Measurements from ENCODE around the gene MMP23B.
A peak's percentile ranks its signal among the peaks of the same experiment; 100 is the strongest.

MMP23B gene

GRCh38 chr1:1613509-1614082 is 18.4 kb upstream of the MMP23B start:
- no peaks in the 10 kb centered on the region for H3K27me3 ChIP-seq (replicated peaks; ENCODE audit: control insufficient read depth, insufficient read depth, low read length, poor library complexity, severe bottlenecking)
- H3K9me3 ChIP-seq (ENCODE audit: control insufficient read depth, low read length), result no peaks in the 10 kb centered on the region
- peak overlapping the region; percentile 100 for H3K4me3 ChIP-seq (ENCODE audit: insufficient read depth, low read depth, low read length, poor library complexity, severe bottlenecking)
- no peak for DNase-seq
- peaks cover 14% of the 10 kb centered on the region for H3K4me1 ChIP-seq (ENCODE audit: control insufficient read depth, insufficient read depth, low read length, poor library complexity, severe bottlenecking)
- H3K36me3 ChIP-seq (ENCODE audit: control insufficient read depth, insufficient read depth, low read length), result no peaks in the 10 kb centered on the region
- peak overlapping the region; percentile 100 for H3K27ac ChIP-seq (ENCODE audit: insufficient read depth, low read length, poor library complexity, severe bottlenecking)

GRCh38 chr1:1614204-1614953 is 17.6 kb upstream of the MMP23B start:
- Histone ChIP-seq H3K27me3 (replicated peaks; ENCODE audit: control insufficient read depth, insufficient read depth, low read length, poor library complexity, severe bottlenecking) (no peaks in the 10 kb centered on the region), H3K4me1 (ENCODE audit: control insufficient read depth, insufficient read depth, low read length, poor library complexity, severe bottlenecking) (peaks cover 14% of the 10 kb centered on the region), H3K9me3 (ENCODE audit: control insufficient read depth, low read length) (no peaks in the 10 kb centered on the region), H3K36me3 (ENCODE audit: control insufficient read depth, insufficient read depth, low read length) (no peaks in the 10 kb centered on the region), H3K4me3 (ENCODE audit: insufficient read depth, low read depth, low read length, poor library complexity, severe bottlenecking) (peak overlapping the region; percentile 100), H3K27ac (ENCODE audit: insufficient read depth, low read length, poor library complexity, severe bottlenecking) (peak overlapping the region; percentile 100)
- peak; percentile 30 to 51 (median 48) for DNase-seq

- Histone ChIP-seq H3K27me3 (replicated peaks; ENCODE audit: control insufficient read depth, insufficient read depth, low read length, poor library complexity, severe bottlenecking) (no peaks in the 10 kb centered on the region), H3K4me1 (ENCODE audit: control insufficient read depth, insufficient read depth, low read length, poor library complexity, severe bottlenecking) (peaks cover 14% of the 10 kb centered on the region), H3K9me3 (ENCODE audit: control insufficient read depth, low read length) (no peaks in the 10 kb centered on the region), H3K27ac (ENCODE audit: insufficient read depth, low read length, poor library complexity, severe bottlenecking) (peak overlapping the region; percentile 100), H3K36me3 (ENCODE audit: control insufficient read depth, insufficient read depth, low read length) (no peaks in the 10 kb centered on the region), H3K4me3 (ENCODE audit: insufficient read depth, low read depth, low read length, poor library complexity, severe bottlenecking) (peak overlapping the region; percentile 100)
- DNase-seq, result no peak
Measured at GRCh38 chr1:1614954-1615255, 17.1 kb upstream of the MMP23B start.

- Histone ChIP-seq H3K36me3 (ENCODE audit: control insufficient read depth, insufficient read depth, low read length) (no peaks in the 10 kb centered on the region), H3K9me3 (ENCODE audit: control insufficient read depth, low read length) (no peaks in the 10 kb centered on the region), H3K27me3 (replicated peaks; ENCODE audit: control insufficient read depth, insufficient read depth, low read length, poor library complexity, severe bottlenecking) (no peaks in the 10 kb centered on the region), H3K4me3 (ENCODE audit: insufficient read depth, low read depth, low read length, poor library complexity, severe bottlenecking) (peak within 1 kb of the TSS; percentile 100), H3K27ac (ENCODE audit: insufficient read depth, low read length, poor library complexity, severe bottlenecking) (peak within 1 kb of the TSS; percentile 100), H3K4me1 (ENCODE audit: control insufficient read depth, insufficient read depth, low read length, poor library complexity, severe bottlenecking) (peaks cover 14% of the 10 kb centered on the region)
- peak; percentile 96 to 98 (median 98) for DNase-seq
Measured at GRCh38 chr1:1615256-1616044, 16.5 kb upstream of the MMP23B start, which contains the start of gene MIB2. TSS of gene MIB2 (plus strand) at chr1:1615500. CDS start at chr1:1623453, 7,953 bp downstream.

GRCh38 chr1:1616045-1616790 is 15.8 kb upstream of the MMP23B start:
- Histone ChIP-seq H3K27ac (ENCODE audit: insufficient read depth, low read length, poor library complexity, severe bottlenecking) (peak overlapping the region; percentile 100), H3K27me3 (replicated peaks; ENCODE audit: control insufficient read depth, insufficient read depth, low read length, poor library complexity, severe bottlenecking) (no peaks in the 10 kb centered on the region), H3K36me3 (ENCODE audit: control insufficient read depth, insufficient read depth, low read length) (no peaks in the 10 kb centered on the region), H3K4me3 (ENCODE audit: insufficient read depth, low read depth, low read length, poor library complexity, severe bottlenecking) (peak overlapping the region; percentile 100), H3K9me3 (ENCODE audit: control insufficient read depth, low read length) (no peaks in the 10 kb centered on the region), H3K4me1 (ENCODE audit: control insufficient read depth, insufficient read depth, low read length, poor library complexity, severe bottlenecking) (peaks cover 14% of the 10 kb centered on the region)
- DNase-seq, result peak; percentile 21 to 46 (median 23)

- no peaks in the 10 kb centered on the region for H3K36me3 ChIP-seq (ENCODE audit: control insufficient read depth, insufficient read depth, low read length)
- no peak for DNase-seq
- H3K4me3 ChIP-seq (ENCODE audit: insufficient read depth, low read depth, low read length, poor library complexity, severe bottlenecking), result peak overlapping the region; percentile 100
- H3K27ac ChIP-seq (ENCODE audit: insufficient read depth, low read length, poor library complexity, severe bottlenecking), result no peak overlapping the region
- no peaks in the 10 kb centered on the region for H3K9me3 ChIP-seq (ENCODE audit: control insufficient read depth, low read length)
- no peaks in the 10 kb centered on the region for H3K27me3 ChIP-seq (replicated peaks; ENCODE audit: control insufficient read depth, insufficient read depth, low read length, poor library complexity, severe bottlenecking)
- H3K4me1 ChIP-seq (ENCODE audit: control insufficient read depth, insufficient read depth, low read length, poor library complexity, severe bottlenecking), result peaks cover 14% of the 10 kb centered on the region
Measured at GRCh38 chr1:1616838-1617237, 15.1 kb upstream of the MMP23B start.

- no peaks in the 10 kb centered on the region for H3K36me3 ChIP-seq (ENCODE audit: control insufficient read depth, insufficient read depth, low read length)
Measured at GRCh38 chr1:1617516-1617915, 14.5 kb upstream of the MMP23B start.

GRCh38 chr1:1617925-1618324 is 14.0 kb upstream of the MMP23B start:
- no peak overlapping the region for H3K27ac ChIP-seq (ENCODE audit: insufficient read depth, low read length, poor library complexity, severe bottlenecking)
- H3K4me3 ChIP-seq (ENCODE audit: insufficient read depth, low read depth, low read length, poor library complexity, severe bottlenecking), result no peak overlapping the region
- no peaks in the 10 kb centered on the region for H3K36me3 ChIP-seq (ENCODE audit: control insufficient read depth, insufficient read depth, low read length)
- no peaks in the 10 kb centered on the region for H3K9me3 ChIP-seq (ENCODE audit: control insufficient read depth, low read length)
- H3K4me1 ChIP-seq (ENCODE audit: control insufficient read depth, insufficient read depth, low read length, poor library complexity, severe bottlenecking), result peaks cover 14% of the 10 kb centered on the region
- H3K27me3 ChIP-seq (replicated peaks; ENCODE audit: control insufficient read depth, insufficient read depth, low read length, poor library complexity, severe bottlenecking), result no peaks in the 10 kb centered on the region
- DNase-seq, result no peak

More at GRCh38 chr1:1617516-1617915, 14.5 kb upstream of the MMP23B start:
- Histone ChIP-seq H3K4me3 (ENCODE audit: insufficient read depth, low read depth, low read length, poor library complexity, severe bottlenecking) (no peak overlapping the region), H3K27me3 (replicated peaks; ENCODE audit: control insufficient read depth, insufficient read depth, low read length, poor library complexity, severe bottlenecking) (no peaks in the 10 kb centered on the region), H3K4me1 (ENCODE audit: control insufficient read depth, insufficient read depth, low read length, poor library complexity, severe bottlenecking) (peaks cover 14% of the 10 kb centered on the region), H3K9me3 (ENCODE audit: control insufficient read depth, low read length) (no peaks in the 10 kb centered on the region), H3K27ac (ENCODE audit: insufficient read depth, low read length, poor library complexity, severe bottlenecking) (no peak overlapping the region)
- DNase-seq, result no peak

- H3K27ac ChIP-seq (ENCODE audit: insufficient read depth, low read length, poor library complexity, severe bottlenecking), result no peak overlapping the region
- no peaks in the 10 kb centered on the region for H3K36me3 ChIP-seq (ENCODE audit: control insufficient read depth, insufficient read depth, low read length)
- no peak overlapping the region for H3K4me3 ChIP-seq (ENCODE audit: insufficient read depth, low read depth, low read length, poor library complexity, severe bottlenecking)
- peaks cover 14% of the 10 kb centered on the region for H3K4me1 ChIP-seq (ENCODE audit: control insufficient read depth, insufficient read depth, low read length, poor library complexity, severe bottlenecking)
- DNase-seq, result no peak
- H3K27me3 ChIP-seq (replicated peaks; ENCODE audit: control insufficient read depth, insufficient read depth, low read length, poor library complexity, severe bottlenecking), result no peaks in the 10 kb centered on the region
- no peaks in the 10 kb centered on the region for H3K9me3 ChIP-seq (ENCODE audit: control insufficient read depth, low read length)
Measured at GRCh38 chr1:1618396-1619068, 13.4 kb upstream of the MMP23B start.
